H1 (cell line): Measurements from ENCODE around the gene LRWD1. TPM values are rescaled to one million over a fixed set of nuclear protein-coding genes. Genes with fewer than 3 reads are reported as not detected.
"Not testable (repeated sequence)": the region's sequence is repeated elsewhere in the genome, so short reads cannot be mapped to it uniquely, and the experiment has no call there.

ENCODE experiments used
- CTCF ChIA-PET: fragments of 300-600 bp; sonication (Branson Sonifier 250); formaldehyde crosslinking; loops from one replicate; lab custom pipeline; 2021; ENCODE audit not compliant: partially characterized antibody; lab: Charles Lee
- POLR2A ChIA-PET: fragments of 300-600 bp; sonication (Branson Sonifier 250); formaldehyde crosslinking; loops from one replicate; lab custom pipeline; 2021; ENCODE audit warnings: inconsistent platforms; ENCODE audit not compliant: partially characterized antibody; lab: Charles Lee
- DNase-seq, 2 experiments: peaks; one replicate each; pipeline versions ENCODE4 v3.0.0 to v3.0.0-alpha.2; 2010 to 2022; ENCODE audit warnings: low spot score in 2 of 2, low read depth in 1 of 2, mixed read lengths in 1 of 2
- FAIRE-seq: peaks from 2 replicates; lab custom pipeline; 2011; peaks lifted over from hg19 to GRCh38; lab: Jason Lieb, UNC
- H2AFZ ChIP-seq: 2 replicates; pipeline ENCODE4 v1.8.1; 2012; ENCODE audit warnings: low read length, inconsistent platforms
- H2AK5ac ChIP-seq: 2 replicates; pipeline ENCODE4 v1.6.1; 2013; ENCODE audit warnings: low read depth, low read length
- H2BK120ac ChIP-seq: replicated peaks from 2 replicates; pipeline ENCODE3; 2013; ENCODE audit warnings: low read depth, low read length, inconsistent platforms
- H2BK12ac ChIP-seq: 2 replicates; pipeline ENCODE4 v1.6.1; 2013; ENCODE audit warnings: low read depth, low read length
- H2BK15ac ChIP-seq: 2 replicates; pipeline ENCODE4 v1.6.1; 2013; ENCODE audit warnings: low read length
- H2BK20ac ChIP-seq: 2 replicates; pipeline ENCODE4 v1.6.1; 2013; ENCODE audit warnings: low read length
- H2BK5ac ChIP-seq: 2 replicates; pipeline ENCODE4 v1.6.1; 2013; ENCODE audit warnings: low read depth, low read length
- H3K14ac ChIP-seq: 2 replicates; pipeline ENCODE4 v1.6.1; 2013; ENCODE audit warnings: inconsistent platforms; ENCODE audit not compliant: insufficient read length
- H3K18ac ChIP-seq: 2 replicates; pipeline ENCODE4 v1.6.1; 2013; ENCODE audit warnings: low read length; ENCODE audit errors: extremely low read depth
- H3K23ac ChIP-seq: 2 replicates; pipeline ENCODE4 v1.6.1; 2013; ENCODE audit warnings: inconsistent platforms; ENCODE audit not compliant: insufficient read length
- H3K23me2 ChIP-seq: 2 replicates; pipeline ENCODE4 v1.6.1; 2013; ENCODE audit warnings: low read depth, low read length
- H3K27ac ChIP-seq: 2 replicates; pipeline ENCODE4 v1.6.1; 2011; ENCODE audit warnings: low read depth, low read length, inconsistent platforms
- H3K27me3 ChIP-seq, 4 experiments: replicated peaks in 1 of 4; 1 replicate in 1 of 4; 2 replicates in 3 of 4; pipeline versions ENCODE4 v1.6.1 to v1.8.1; 2011 to 2013; ENCODE audit warnings: low read length in 3 of 4, mild to moderate bottlenecking in 3 of 4, inconsistent platforms in 2 of 4, mixed read lengths in 2 of 4, moderate library complexity in 1 of 4; ENCODE audit not compliant: control insufficient read depth in 3 of 4, insufficient read depth in 3 of 4; ENCODE audit errors: extremely low read depth in 1 of 4
- H3K36me3 ChIP-seq, 4 experiments: 2 replicates each; pipeline versions ENCODE4 v1.6.1 to v1.8.1; 2011 to 2013; ENCODE audit warnings: mild to moderate bottlenecking in 4 of 4, low read length in 3 of 4, moderate library complexity in 2 of 4, control low read depth in 1 of 4, inconsistent platforms in 1 of 4; ENCODE audit not compliant: insufficient read depth in 4 of 4, control insufficient read depth in 2 of 4
- H3K4ac ChIP-seq: replicated peaks from 2 replicates; pipeline ENCODE3; 2013; ENCODE audit warnings: low read length, low read depth, mixed read lengths, inconsistent platforms; ENCODE audit not compliant: insufficient read length
- H3K4me1 ChIP-seq, 4 experiments: replicated peaks in 1 of 4; 1 replicate in 1 of 4; 2 replicates in 3 of 4; pipeline versions ENCODE4 v1.6.1 to v1.8.1; 2011 to 2013; ENCODE audit warnings: low read length in 3 of 4, inconsistent platforms in 2 of 4, mixed read lengths in 1 of 4; ENCODE audit not compliant: insufficient read depth in 4 of 4, control insufficient read depth in 3 of 4
- H3K4me2 ChIP-seq, 2 experiments: 2 replicates each; pipeline versions ENCODE4 v1.6.1 to v1.8.1; 2011 to 2013; ENCODE audit warnings: low read depth in 2 of 2, low read length in 2 of 2, control low read depth in 1 of 2, inconsistent platforms in 1 of 2, mild to moderate bottlenecking in 1 of 2; ENCODE audit not compliant: insufficient read depth in 1 of 2
- H3K4me3 ChIP-seq, 4 experiments: fragments of 200-600, 300-600 bp in 1 of 4; sonication (generic), shearing (Covaris generic), sonication (Bioruptor Twin) in 1 of 4; 2 replicates each; pipeline versions ENCODE4 v1.5.1 to v1.8.1; 2011 to 2016; ENCODE audit warnings: low read length in 4 of 4, low read depth in 3 of 4, control low read depth in 2 of 4, inconsistent platforms in 2 of 4, mild to moderate bottlenecking in 2 of 4, mixed read lengths in 1 of 4, moderate library complexity in 1 of 4; ENCODE audit not compliant: insufficient read depth in 2 of 4; ENCODE audit errors: extremely low read depth in 1 of 4
- H3K56ac ChIP-seq: replicated peaks from 2 replicates; pipeline ENCODE3; 2013; ENCODE audit warnings: low read depth, mild to moderate bottlenecking, mixed read lengths, low read length, inconsistent platforms; ENCODE audit not compliant: insufficient read length
- H3K79me1 ChIP-seq: 2 replicates; pipeline ENCODE4 v1.6.1; 2013; ENCODE audit warnings: low read depth, low read length, control low read depth
- H3K79me2 ChIP-seq, 2 experiments: 2 replicates each; pipeline versions ENCODE4 v1.6.1 to v1.8.1; 2012 to 2013; ENCODE audit warnings: low read length in 2 of 2, mild to moderate bottlenecking in 2 of 2, inconsistent platforms in 1 of 2; ENCODE audit not compliant: insufficient read depth in 2 of 2, control insufficient read depth in 1 of 2
- H3K9ac ChIP-seq, 4 experiments: replicated peaks in 1 of 4; 1 replicate in 1 of 4; 2 replicates in 3 of 4; pipeline versions ENCODE4 v1.6.1 to v1.8.1; 2011 to 2013; ENCODE audit warnings: low read depth in 3 of 4, low read length in 3 of 4, control low read depth in 2 of 4, mild to moderate bottlenecking in 2 of 4, moderate library complexity in 2 of 4, inconsistent platforms in 1 of 4; ENCODE audit errors: extremely low read depth in 1 of 4
- H3K9me3 ChIP-seq, 2 experiments: 2 replicates each; pipeline versions ENCODE4 v1.6.1 to v1.8.1; 2012 to 2013; ENCODE audit warnings: mild to moderate bottlenecking in 2 of 2, moderate library complexity in 2 of 2, control low read depth in 1 of 2, inconsistent platforms in 1 of 2, low read depth in 1 of 2, low read length in 1 of 2, mixed read lengths in 1 of 2; ENCODE audit not compliant: insufficient read depth in 2 of 2
- H4K20me1 ChIP-seq, 2 experiments: replicated peaks in 1 of 2; 2 replicates each; pipeline versions ENCODE3 to v1.8.1; 2011 to 2013; ENCODE audit warnings: inconsistent platforms in 2 of 2, low read length in 2 of 2, mild to moderate bottlenecking in 1 of 2; ENCODE audit not compliant: insufficient read depth in 2 of 2, control insufficient read depth in 1 of 2
- H4K5ac ChIP-seq: 2 replicates; pipeline ENCODE4 v1.6.1; 2013; ENCODE audit warnings: low read length, low read depth, mixed read lengths, inconsistent platforms; ENCODE audit not compliant: insufficient read length
- H4K8ac ChIP-seq: 2 replicates; pipeline ENCODE4 v1.8.0; 2013; ENCODE audit warnings: mild to moderate bottlenecking, moderate library complexity, low read length, inconsistent platforms; ENCODE audit not compliant: insufficient read depth; ENCODE audit errors: extremely low read depth
- H4K91ac ChIP-seq: replicated peaks from 2 replicates; pipeline ENCODE3; 2013; ENCODE audit warnings: low read length, mixed read lengths, inconsistent platforms; ENCODE audit not compliant: insufficient read length
- WGBS, 2 experiments: shearing (Covaris generic) in 1 of 2; methylation state at CpG; one replicate each; pipeline versions ENCODE4 v1.1.6 to v1.1.7; 2013 to 2015; ENCODE audit warnings: low lambda C conversion rate in 2 of 2, mixed read lengths in 2 of 2, inconsistent platforms in 1 of 2, low coverage in 1 of 2, missing lambda C conversion rate in 1 of 2; ENCODE audit not compliant: insufficient replicate concordance in 2 of 2, insufficient coverage in 1 of 2, insufficient read length in 1 of 2; ENCODE audit errors: extremely low coverage in 1 of 2, missing lambda C conversion rate in 1 of 2; 5-methylcytosine and 5-hydroxymethylcytosine counted together
- microRNA-seq, 2 experiments: library from miRNA; unstranded; fragments of <30 nt; microRNA quantifications; one replicate each; pipeline versions ENCODE4 to v1.2.0, GENCODE V29; 2016 to 2020; ENCODE audit warnings: borderline microRNAs expressed in 2 of 2, borderline number of aligned reads in 2 of 2, borderline replicate concordance in 1 of 2
- polyA plus RNA-seq, 7 experiments: library from polyadenylated mRNA; depleted of rRNA in 3 of 7; stranded (reverse) in 5 of 7; unstranded in 2 of 7; fragments of >200 nt in 5 of 7; fragments of 200-250 nt in 2 of 7; gene quantifications; 1 replicate in 5 of 7; 2 replicates in 1 of 7; 4 replicates in 1 of 7; pipeline versions ENCODE4 v1.2.1 to v1.2.3, GENCODE V29; 2011 to 2013; ENCODE audit warnings: missing spikeins in 2 of 7, mixed read lengths in 2 of 7
- total RNA-seq: library from RNA; stranded (reverse); fragmentation: NEBNext Ultra II Directional; extraction: Animal tissue kit (Norgen Biotek cat#: 25700); gene quantifications from 2 replicates; pipeline ENCODE4 v1.2.1, GENCODE V29; 2021

Gene LRWD1
- total and polyA plus RNA-seq, 2 of the 8 experiments (the other 6 are each of a cell fraction or from before 2014, with no cell fraction given) = 23.4 to 26.8 TPM

DNA sequence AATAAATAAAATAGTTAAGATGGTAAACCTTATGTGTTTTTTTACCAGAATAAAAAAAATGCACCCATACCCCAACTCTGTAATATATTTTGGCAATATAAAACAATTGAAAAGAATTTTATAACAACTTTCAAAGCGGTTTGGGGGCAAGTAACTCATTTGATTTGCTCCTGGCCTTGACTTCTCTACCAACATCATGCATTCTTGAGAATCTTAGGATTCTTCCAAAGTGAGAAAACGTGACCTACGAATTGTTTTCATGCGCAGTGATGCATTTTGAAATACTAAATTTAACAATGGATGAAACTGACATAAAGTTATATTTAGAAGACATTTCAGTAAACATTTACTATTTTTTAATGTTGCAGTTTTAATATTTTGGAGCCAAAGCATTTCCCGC is 56.0 kb downstream of the LRWD1 start:
- H3K4me2 ChIP-seq, H4K20me1 ChIP-seq, H3K4me1 ChIP-seq, H3K27ac ChIP-seq, DNase-seq, H2BK12ac ChIP-seq, H3K56ac ChIP-seq, H2BK120ac ChIP-seq, H2BK20ac ChIP-seq, H2AK5ac ChIP-seq, H3K36me3 ChIP-seq, H4K5ac ChIP-seq, FAIRE-seq, H3K4me3 ChIP-seq, H3K9ac ChIP-seq, H2AFZ ChIP-seq, H3K14ac ChIP-seq, H4K91ac ChIP-seq, H3K4ac ChIP-seq, H3K23ac ChIP-seq, H3K79me2 ChIP-seq, H4K8ac ChIP-seq, H2BK5ac ChIP-seq, POLR2A ChIA-PET, H2BK15ac ChIP-seq, H3K23me2 ChIP-seq, H3K79me1 ChIP-seq, H3K27me3 ChIP-seq, CTCF ChIA-PET, H3K9me3 ChIP-seq, H3K18ac ChIP-seq: not testable (repeated sequence)
- 60% methylated on average over 4 of the region's 5 CpGs; no CpG with 5 or more reads in 1 of the 2 experiments for WGBS, 2 experiments

Small RNAs within 50 kb of the gene (microRNA-seq; reads per million reads assigned to microRNA genes)
- gene MIR4467 (0.20 to 0.23 reads per million in 2 experiments), gene MIR5090 (0.23 to 1.4 reads per million in 2 experiments)

Other genes starting within 250 kb of the LRWD1 start
- gene SH2B2, start 178.1 kb upstream of the LRWD1 start, total RNA-seq = 17.5 and 18.7 TPM in 2 replicates
- 11.5 and 21.0 TPM in 2 replicates for gene SH2B2, start 178.1 kb upstream of the LRWD1 start, polyA plus RNA-seq (2011; rRNA removed)
- not detected in 2 replicates for gene SPDYE6, start 108.5 kb upstream of the LRWD1 start, total RNA-seq
- gene SPDYE6, start 108.5 kb upstream of the LRWD1 start, polyA plus RNA-seq (2011; rRNA removed) = not detected in 2 replicates
- gene PRKRIP1, start 68.6 kb upstream of the LRWD1 start, total RNA-seq = 22.0 and 25.0 TPM in 2 replicates
- gene PRKRIP1, start 68.6 kb upstream of the LRWD1 start, polyA plus RNA-seq (2011; rRNA removed) = 11.1 and 16.8 TPM in 2 replicates
- 20.7 and 22.9 TPM in 2 replicates for gene ORAI2, start 31.4 kb upstream of the LRWD1 start, total RNA-seq
- 35.2 and 49.8 TPM in 2 replicates for gene ORAI2, start 31.4 kb upstream of the LRWD1 start, polyA plus RNA-seq (2011; rRNA removed)
- 16.6 and 17.7 TPM in 2 replicates for gene ALKBH4, start 121 bp upstream of the LRWD1 start, total RNA-seq
- 10.2 and 14.2 TPM in 2 replicates for gene ALKBH4, start 121 bp upstream of the LRWD1 start, polyA plus RNA-seq (2011; rRNA removed)
- gene POLR2J, start 13.9 kb downstream of the LRWD1 start, total RNA-seq = 54.1 TPM in 2 replicates
- 109 and 113 TPM in 2 replicates for gene POLR2J, start 13.9 kb downstream of the LRWD1 start, polyA plus RNA-seq (2011; rRNA removed)
- 2.6 and 3.4 TPM in 2 replicates for gene RASA4B, start 52.8 kb downstream of the LRWD1 start, total RNA-seq
- gene RASA4B, start 52.8 kb downstream of the LRWD1 start, polyA plus RNA-seq (2011; rRNA removed) = 6.7 and 8.3 TPM in 2 replicates
- 12.4 and 12.5 TPM in 2 replicates for gene UPK3BL2, start 78.7 kb downstream of the LRWD1 start, total RNA-seq
- gene UPK3BL2, start 78.7 kb downstream of the LRWD1 start, polyA plus RNA-seq (2011; rRNA removed) = 18.3 and 22.6 TPM in 2 replicates
- gene SPDYE2, start 86.2 kb downstream of the LRWD1 start, total RNA-seq = not detected in 2 replicates
- not detected in 2 replicates for gene SPDYE2, start 86.2 kb downstream of the LRWD1 start, polyA plus RNA-seq (2011; rRNA removed)
- gene POLR2J3, start 107.6 kb downstream of the LRWD1 start, total RNA-seq = 19.3 and 24.6 TPM in 2 replicates
- gene POLR2J3, start 107.6 kb downstream of the LRWD1 start, polyA plus RNA-seq (2011; rRNA removed) = 15.8 and 18.7 TPM in 2 replicates
- gene RASA4, start 151.8 kb downstream of the LRWD1 start, total RNA-seq = 19.6 and 25.1 TPM in 2 replicates
- gene RASA4, start 151.8 kb downstream of the LRWD1 start, polyA plus RNA-seq (2011; rRNA removed) = 23.4 and 37.0 TPM in 2 replicates
- 5.9 and 6.4 TPM in 2 replicates for gene UPK3BL1, start 177.8 kb downstream of the LRWD1 start, total RNA-seq
- 16.1 and 31.7 TPM in 2 replicates for gene UPK3BL1, start 177.8 kb downstream of the LRWD1 start, polyA plus RNA-seq (2011; rRNA removed)
- gene SPDYE2B, start 185.3 kb downstream of the LRWD1 start, total RNA-seq = not detected in 2 replicates
- not detected in 2 replicates for gene SPDYE2B, start 185.3 kb downstream of the LRWD1 start, polyA plus RNA-seq (2011; rRNA removed)
- gene POLR2J2, start 206.7 kb downstream of the LRWD1 start, total RNA-seq = 7.7 and 7.9 TPM in 2 replicates
- 1.8 and 2.1 TPM in 2 replicates for gene POLR2J2, start 206.7 kb downstream of the LRWD1 start, polyA plus RNA-seq (2011; rRNA removed)